Body of pancreas (tissue), 4 donors: ENCODE measurements around the gene SIRPB2. TPM values are rescaled to one million over a fixed set of nuclear protein-coding genes. Genes with fewer than 3 reads are reported as not detected.

Experiments used
- ATAC-seq: fragments of 150-250 bp; one replicate; pipeline ENCODE4 v1.9.1; 2016
- DNase-seq, 4 donors: peaks; one replicate each; pipeline ENCODE4 v3.0.0-alpha.2; 2019
- H3K27ac ChIP-seq, 4 donors: fragments of 200-600 bp; sonication (generic); 1 replicate in 3 of 4; 2 replicates in 1 of 4; pipeline versions ENCODE4 v1.5.1 to v1.6.1; 2016 to 2019; ENCODE audit warnings: mild to moderate bottlenecking in 1 of 4, mixed read lengths in 1 of 4, moderate library complexity in 1 of 4
- H3K27me3 ChIP-seq, 2 donors: fragments of 200-600 bp; sonication (generic); one replicate each; pipeline ENCODE4 v1.6.0; 2016; ENCODE audit warnings: mild to moderate bottlenecking in 1 of 2
- H3K36me3 ChIP-seq, 2 donors: fragments of 200-600 bp; sonication (generic); replicated peaks in 1 of 2; 2 replicates each; pipeline ENCODE4 v1.5.1; 2016; ENCODE audit warnings: low read depth in 2 of 2; ENCODE audit not compliant: insufficient read depth in 1 of 2
- H3K4me1 ChIP-seq: fragments of 200-600 bp; sonication (generic); one replicate; pipeline ENCODE4 v1.6.0; 2016
- H3K4me3 ChIP-seq, 2 donors: fragments of 200-600 bp; sonication (generic); 1 replicate in 1 of 2; 2 replicates in 1 of 2; pipeline ENCODE4 v1.5.1; 2016 to 2019
- H3K9me3 ChIP-seq, 3 donors: fragments of 200-600 bp; sonication (generic); 1 replicate in 2 of 3; 2 replicates in 1 of 3; pipeline ENCODE4 v1.5.1; 2016
- POLR2A ChIP-seq, 3 donors: fragments of 450-650 bp; IDR thresholded peaks; one replicate each; pipeline ENCODE4 v1.6.1; 2016; ENCODE audit warnings: antibody characterized with exemption in 3 of 3, mild to moderate bottlenecking in 2 of 3
- WGBS, 2 donors: methylation state at CpG; one replicate each; pipeline ENCODE4 v1.1.5; 2017; 5-methylcytosine and 5-hydroxymethylcytosine counted together
- intact Hi-C: fragments of 100-400 bp; cut with DNase I; formaldehyde crosslinking; loops from one replicate; pipeline ENCODE4 v1.15.1; 2023
- total RNA-seq, 2 donors: library from RNA; depleted of rRNA; stranded (reverse); fragments of >200 nt; gene quantifications; one replicate each; pipeline ENCODE4 v1.1.0, GENCODE V29; 2016
- TF ChIP-seq, protein P1 (sequence below), 7 experiments: fragments of 450-650 bp in 4 of 7; fragments of 200-600 bp in 3 of 7; sonication (generic) in 3 of 7; IDR thresholded peaks; one replicate each; pipeline ENCODE4 v1.5.1; 2016 to 2019; ENCODE audit warnings: antibody characterized with exemption in 7 of 7

The SIRPB2 gene
- total RNA-seq, 2 donors from 2014 or later = 0.33 to 2.3 TPM

DNA sequence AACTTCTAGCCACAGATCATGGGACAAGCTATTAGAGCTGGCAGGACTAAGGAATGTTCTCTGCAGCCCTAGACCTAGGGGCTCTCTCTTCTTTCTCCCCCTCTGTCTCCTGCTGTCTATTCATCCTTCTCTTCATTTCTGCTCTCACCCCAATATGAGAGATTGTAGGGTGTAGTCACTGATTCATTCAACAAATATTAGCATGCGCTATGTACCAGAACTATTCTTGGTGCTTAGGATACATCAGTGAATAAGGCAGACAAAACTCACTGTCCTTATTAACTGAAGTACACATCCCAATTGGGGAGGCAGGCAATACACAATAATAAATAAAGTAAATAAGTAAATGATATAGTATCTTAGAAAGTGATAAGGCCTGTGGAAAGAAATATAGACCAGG lies 14.7 kb upstream of the SIRPB2 start:
- TF ChIP-seq, protein P1, sequence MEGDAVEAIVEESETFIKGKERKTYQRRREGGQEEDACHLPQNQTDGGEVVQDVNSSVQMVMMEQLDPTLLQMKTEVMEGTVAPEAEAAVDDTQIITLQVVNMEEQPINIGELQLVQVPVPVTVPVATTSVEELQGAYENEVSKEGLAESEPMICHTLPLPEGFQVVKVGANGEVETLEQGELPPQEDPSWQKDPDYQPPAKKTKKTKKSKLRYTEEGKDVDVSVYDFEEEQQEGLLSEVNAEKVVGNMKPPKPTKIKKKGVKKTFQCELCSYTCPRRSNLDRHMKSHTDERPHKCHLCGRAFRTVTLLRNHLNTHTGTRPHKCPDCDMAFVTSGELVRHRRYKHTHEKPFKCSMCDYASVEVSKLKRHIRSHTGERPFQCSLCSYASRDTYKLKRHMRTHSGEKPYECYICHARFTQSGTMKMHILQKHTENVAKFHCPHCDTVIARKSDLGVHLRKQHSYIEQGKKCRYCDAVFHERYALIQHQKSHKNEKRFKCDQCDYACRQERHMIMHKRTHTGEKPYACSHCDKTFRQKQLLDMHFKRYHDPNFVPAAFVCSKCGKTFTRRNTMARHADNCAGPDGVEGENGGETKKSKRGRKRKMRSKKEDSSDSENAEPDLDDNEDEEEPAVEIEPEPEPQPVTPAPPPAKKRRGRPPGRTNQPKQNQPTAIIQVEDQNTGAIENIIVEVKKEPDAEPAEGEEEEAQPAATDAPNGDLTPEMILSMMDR (IDR thresholded peaks at IDR 0.05) = no peak
- TF ChIP-seq POLR2A (IDR thresholded peaks at IDR 0.05) = no peak
- H3K9me3 ChIP-seq = no peaks in the 10 kb centered on the region
- no peak overlapping the region for H3K27ac ChIP-seq
- WGBS, 2 donors = 60 to 93% methylated on average over 1 of the region's 1 CpG
- H3K27me3 ChIP-seq = no peaks in the 10 kb centered on the region
- intact Hi-C loops = no loop called here
- H3K4me1 ChIP-seq = no peaks in the 10 kb centered on the region
- H3K36me3 ChIP-seq = no peaks in the 10 kb centered on the region
- no peak overlapping the region for H3K4me3 ChIP-seq
- DNase-seq (no peak), ATAC-seq (no peak)

DNA sequence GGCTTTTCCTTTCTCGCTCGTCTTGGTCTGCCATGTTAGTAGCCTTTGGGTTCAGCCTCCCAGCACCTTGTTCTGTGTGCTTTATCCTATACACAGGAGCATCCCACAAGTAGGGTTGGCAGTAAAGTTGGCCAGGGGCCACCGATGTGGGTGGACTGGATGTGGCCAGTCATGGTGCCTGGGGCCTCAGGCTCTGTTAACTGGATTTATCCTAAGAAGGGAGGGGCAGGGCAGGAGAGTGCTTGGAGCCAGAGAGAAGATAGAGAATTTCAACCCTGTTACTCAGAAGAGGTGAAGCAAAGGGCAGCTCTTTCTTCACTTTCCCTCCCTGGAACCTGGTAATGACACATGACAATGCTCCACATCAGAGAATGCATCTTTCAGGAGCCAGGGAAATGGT lies 14.1 kb upstream of the SIRPB2 start:
- Histone ChIP-seq H3K27ac (no peak overlapping the region), H3K27me3 (no peaks in the 10 kb centered on the region), H3K4me1 (no peaks in the 10 kb centered on the region), H3K36me3 (no peaks in the 10 kb centered on the region), H3K4me3 (no peak overlapping the region), H3K9me3 (no peaks in the 10 kb centered on the region)
- no peak for TF ChIP-seq POLR2A (IDR thresholded peaks at IDR 0.05)
- TF ChIP-seq, protein P1 (IDR thresholded peaks at IDR 0.05) = no peak
- 45 to 65% methylated on average over 3 of the region's 3 CpGs for WGBS, 2 donors
- ATAC-seq (no peak), DNase-seq (no peak)
- intact Hi-C loops = no loop called here

DNA sequence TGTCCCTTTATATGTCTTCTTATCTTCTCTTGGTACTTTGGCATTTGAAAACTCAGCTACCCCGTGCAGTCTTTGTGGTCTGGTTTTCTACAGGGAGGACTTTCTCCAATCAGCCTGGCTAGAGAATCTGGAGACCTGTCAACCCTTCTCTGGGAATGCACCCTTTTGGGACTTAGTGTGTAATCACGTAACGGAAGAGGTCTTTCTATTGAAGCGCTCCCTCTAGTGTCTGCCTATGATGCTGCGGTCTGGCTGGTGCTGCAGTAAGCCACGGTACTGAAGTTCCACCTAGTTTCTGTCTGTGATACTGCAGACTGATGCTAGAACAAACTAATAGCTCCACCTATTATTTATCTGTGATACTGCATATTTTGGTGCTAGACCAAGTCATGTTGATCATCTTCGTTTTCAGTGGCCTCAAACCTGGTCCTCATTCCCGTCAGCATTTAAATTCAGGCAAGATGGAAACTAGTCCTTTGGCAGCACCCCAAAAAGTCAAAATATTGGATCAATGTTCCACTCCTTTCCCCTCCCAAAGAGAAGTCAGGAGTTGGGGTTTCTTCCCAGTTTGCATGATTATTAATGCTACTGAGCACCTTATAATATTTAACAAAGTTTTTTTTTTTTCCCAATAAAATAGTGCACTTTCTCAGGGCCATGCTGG lies 12.5 kb upstream of the SIRPB2 start:
- no peaks in the 10 kb centered on the region for H3K36me3 ChIP-seq
- ATAC-seq = peak; percentile 98
- no peak for TF ChIP-seq POLR2A (IDR thresholded peaks at IDR 0.05)
- TF ChIP-seq, protein P1 (IDR thresholded peaks at IDR 0.05) = peak; percentile 82 to 100 (median 97)
- WGBS, 2 donors = 1% methylated on average over 8 of the region's 8 CpGs
- no peaks in the 10 kb centered on the region for H3K9me3 ChIP-seq
- intact Hi-C loops = no loop called here
- peak; percentile 79 to 89 (median 82) for DNase-seq
- H3K4me3 ChIP-seq = no peak overlapping the region
- no peaks in the 10 kb centered on the region for H3K4me1 ChIP-seq
- H3K27me3 ChIP-seq = no peaks in the 10 kb centered on the region
- H3K27ac ChIP-seq = no peak overlapping the region

DNA sequence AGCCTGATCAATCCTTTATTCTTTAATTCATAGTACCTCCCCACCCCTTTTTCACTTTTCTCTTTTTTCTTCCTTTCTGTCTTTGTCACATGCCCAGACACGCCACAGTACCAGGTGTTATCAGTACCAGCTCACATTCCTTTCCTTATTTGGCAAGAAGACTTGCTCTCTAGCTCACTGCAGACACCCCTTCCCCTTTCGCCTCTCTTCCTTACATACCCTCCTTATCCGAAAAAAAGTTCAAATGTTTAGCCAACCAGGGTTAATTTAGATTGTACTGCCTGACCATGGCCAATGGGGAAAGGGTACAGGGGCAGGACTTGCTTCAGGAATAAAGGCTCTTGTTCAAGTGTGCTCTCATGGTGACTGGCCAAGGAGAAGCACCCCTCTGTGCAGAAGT lies 9.3 kb upstream of the SIRPB2 start:
- no peak for ATAC-seq
- no peak for TF ChIP-seq POLR2A (IDR thresholded peaks at IDR 0.05)
- TF ChIP-seq, protein P1 (IDR thresholded peaks at IDR 0.05) = no peak
- H3K27ac ChIP-seq = no peak overlapping the region

More for the DNA sequence above, 9.3 kb upstream of the SIRPB2 start:
- no peak overlapping the region for H3K4me3 ChIP-seq
- H3K27me3 ChIP-seq = no peaks in the 10 kb centered on the region
- H3K4me1 ChIP-seq = no peaks in the 10 kb centered on the region
- WGBS, 2 donors = 25 to 35% methylated on average over 3 of the region's 3 CpGs
- intact Hi-C loops = no loop called here
- no peaks in the 10 kb centered on the region for H3K36me3 ChIP-seq
- H3K9me3 ChIP-seq = no peaks in the 10 kb centered on the region
- DNase-seq = no peak
